HEK293 (cell line): ENCODE results near the gene KLHDC8B.

ENCODE experiments used
- CTCF ChIA-PET: fragments of 350-600 bp; formaldehyde crosslinking; extraction: SDS; loops from one replicate; lab custom pipeline; 2021; ENCODE audit warnings: antibody characterized with exemption; lab: Yijun Ruan, JAX
- POLR2A ChIA-PET: fragments of 300-600 bp; formaldehyde crosslinking; extraction: SDS; loops from one replicate; lab custom pipeline; 2020; ENCODE audit warnings: antibody characterized with exemption, inconsistent platforms; lab: Yijun Ruan, JAX
- H3K27ac ChIP-seq: fragments of 200-500 bp; sonication (Bioruptor generic); 2 replicates; pipeline ENCODE4 v1.5.1; 2014; ENCODE audit warnings: low read depth, low read length, control low read depth, inconsistent platforms; ENCODE audit errors: extremely low read depth
- H3K36me3 ChIP-seq, 2 experiments: fragments of 200-500 bp in 1 of 2; sonication (Bioruptor generic) in 1 of 2; 1 replicate in 1 of 2; 2 replicates in 1 of 2; pipeline ENCODE4 v1.5.1; 2014 to 2017; ENCODE audit warnings: inconsistent platforms in 2 of 2, low read length in 2 of 2; ENCODE audit not compliant: control insufficient read depth in 2 of 2, insufficient read depth in 1 of 2
- H3K4me1 ChIP-seq: fragments of 200-500 bp; sonication (Bioruptor generic); 2 replicates; pipeline ENCODE4 v1.5.1; 2014; ENCODE audit warnings: mild to moderate bottlenecking, low read length, inconsistent platforms; ENCODE audit not compliant: control insufficient read depth, insufficient read depth
- H3K4me3 ChIP-seq: 2 replicates; pipeline ENCODE4 v1.5.1; 2011; ENCODE audit warnings: low read depth, mild to moderate bottlenecking, control low read depth, low read length, moderate library complexity
- H3K9me3 ChIP-seq: fragments of 200-500 bp; sonication (Bioruptor generic); 2 replicates; pipeline ENCODE4 v1.5.1; 2014; ENCODE audit warnings: low read depth, low read length, inconsistent platforms; ENCODE audit not compliant: control insufficient read depth, insufficient read depth
- EGR2 ChIP-seq: fragments of 450-650 bp; formaldehyde crosslinking; IDR thresholded peaks from 2 replicates; pipeline ENCODE4 v1.5.1; 2016; ENCODE audit warnings: low read depth, missing biosample characterization, missing genetic modification characterization
- GFI1B ChIP-seq: fragments of 450-650 bp; formaldehyde crosslinking; IDR thresholded peaks from 2 replicates; pipeline ENCODE4 v1.5.1; 2016; ENCODE audit warnings: missing biosample characterization, missing genetic modification characterization
- GLIS2 ChIP-seq: fragments of 450-650 bp; formaldehyde crosslinking; IDR thresholded peaks from 2 replicates; pipeline ENCODE4 v1.5.1; 2016; ENCODE audit warnings: missing biosample characterization, missing genetic modification characterization
- HIC1 ChIP-seq: fragments of 450-650 bp; formaldehyde crosslinking; IDR thresholded peaks from 2 replicates; pipeline ENCODE4 v1.5.1; 2016; ENCODE audit warnings: missing biosample characterization, missing genetic modification characterization
- IKZF3 ChIP-seq: fragments of 450-650 bp; IDR thresholded peaks from 2 replicates; pipeline ENCODE4 v1.5.0; 2018; ENCODE audit warnings: missing biosample characterization, mild to moderate bottlenecking, missing genetic modification characterization, moderate library complexity
- KLF9 ChIP-seq: fragments of 450-650 bp; formaldehyde crosslinking; IDR thresholded peaks from 2 replicates; pipeline ENCODE4 v1.5.1; 2016; ENCODE audit warnings: missing biosample characterization, missing genetic modification characterization, low read depth
- PATZ1 ChIP-seq: fragments of 450-650 bp; formaldehyde crosslinking; IDR thresholded peaks from 2 replicates; pipeline ENCODE4 v1.5.1; 2016; ENCODE audit warnings: missing biosample characterization, missing genetic modification characterization
- SP7 ChIP-seq: fragments of 450-650 bp; formaldehyde crosslinking; IDR thresholded peaks from 2 replicates; pipeline ENCODE4 v1.5.1; 2016; ENCODE audit warnings: missing biosample characterization, missing genetic modification characterization
- ZFHX2 ChIP-seq: fragments of 450-650 bp; formaldehyde crosslinking; conservative IDR thresholded peaks from 2 replicates; pipeline ENCODE4 v1.5.1; 2016; ENCODE audit warnings: missing biosample characterization, missing genetic modification characterization
- ZIC2 ChIP-seq: fragments of 450-650 bp; formaldehyde crosslinking; IDR thresholded peaks from 2 replicates; pipeline ENCODE4 v1.5.1; 2016; ENCODE audit warnings: missing biosample characterization, missing genetic modification characterization
- ZNF140 ChIP-seq: fragments of 450-650 bp; formaldehyde crosslinking; IDR thresholded peaks from 2 replicates; pipeline ENCODE4 v1.5.1; 2016; ENCODE audit warnings: missing biosample characterization, missing genetic modification characterization
- ZNF157 ChIP-seq: fragments of 450-650 bp; formaldehyde crosslinking; IDR thresholded peaks from 2 replicates; pipeline ENCODE4 v1.5.1; 2016; ENCODE audit warnings: missing biosample characterization, missing genetic modification characterization
- ZNF292 ChIP-seq: fragments of 450-650 bp; formaldehyde crosslinking; IDR thresholded peaks from 2 replicates; pipeline ENCODE4 v1.5.1; 2016; ENCODE audit warnings: low read depth, missing biosample characterization, missing genetic modification characterization, borderline replicate concordance
- ZNF335 ChIP-seq: fragments of 450-650 bp; formaldehyde crosslinking; conservative IDR thresholded peaks from 2 replicates; pipeline ENCODE4 v1.5.1; 2016; ENCODE audit warnings: missing biosample characterization, missing genetic modification characterization
- ZNF341 ChIP-seq: fragments of 450-650 bp; formaldehyde crosslinking; IDR thresholded peaks from 2 replicates; pipeline ENCODE4; 2016; ENCODE audit warnings: low read depth, missing biosample characterization, missing genetic modification characterization
- ZNF366 ChIP-seq: fragments of 450-650 bp; formaldehyde crosslinking; conservative IDR thresholded peaks from 2 replicates; pipeline ENCODE4 v1.5.1; 2016; ENCODE audit warnings: missing biosample characterization, missing genetic modification characterization
- ZNF398 ChIP-seq: fragments of 450-650 bp; formaldehyde crosslinking; IDR thresholded peaks from 2 replicates; pipeline ENCODE4 v1.5.1; 2017; ENCODE audit warnings: missing biosample characterization, missing genetic modification characterization
- ZNF600 ChIP-seq: fragments of 450-650 bp; formaldehyde crosslinking; IDR thresholded peaks from 2 replicates; pipeline ENCODE4 v1.5.1; 2016; ENCODE audit warnings: missing biosample characterization, missing genetic modification characterization
- ZNF660 ChIP-seq: fragments of 450-650 bp; IDR thresholded peaks from 2 replicates; pipeline ENCODE4 v1.5.1; 2018; ENCODE audit warnings: missing biosample characterization, mild to moderate bottlenecking, missing genetic modification characterization

Gene KLHDC8B

GRCh38 chr3:49172551-49173041, 1.2 kb downstream of the KLHDC8B start:
- ChIA-PET CTCF (no interaction called here), POLR2A (interaction anchor here (0.5 to 1.5 kb wide), 2 partner anchors 171 to 239 kb away, joined by 5 to 8 read pairs; partner anchors contain the start of genes RHOA and TCTA)
- Histone ChIP-seq H3K36me3 (peaks cover 0 to 31% of the 10 kb centered on the region in 2 experiments; a peak in 1 of 3 replicates), H3K4me1 (peaks cover 7% of the 10 kb centered on the region), H3K9me3 (no peaks in the 10 kb centered on the region), H3K4me3 (no peak overlapping the region), H3K27ac (peak overlapping the region; percentile 69; the same call in 1 of the 2 replicates)
- TF ChIP-seq HIC1 (tag by site-specific recombination) = peak; percentile 77
- no peak for TF ChIP-seq ZNF292
- no peak for TF ChIP-seq SP7

- H3K9me3 ChIP-seq = no peaks in the 10 kb centered on the region
- peaks cover 7% of the 10 kb centered on the region for H3K4me1 ChIP-seq
- H3K27ac ChIP-seq = peak overlapping the region; percentile 69; the same call in 1 of the 2 replicates
- ChIA-PET CTCF (interaction anchor here (0.7 kb wide), 1 partner anchor 95 kb away, joined by 3 read pairs; no protein-coding TSS in a partner anchor), POLR2A (interaction anchor here (0.5 to 1.5 kb wide), 2 partner anchors 170 to 239 kb away, joined by 5 to 8 read pairs; partner anchors contain the start of genes RHOA and TCTA)
- H3K36me3 ChIP-seq = peaks cover 0 to 31% of the 10 kb centered on the region in 2 experiments; a peak in 1 of 3 replicates
- no peak overlapping the region for H3K4me3 ChIP-seq
- TF ChIP-seq ZNF600 (tag by site-specific recombination) = peak; percentile 79
- peak; percentile 26; the same call in 1 of the 2 replicates for TF ChIP-seq ZNF335 (tag by site-specific recombination)
- 0 out of 2 replicates have a peak, but pooled peaks have one; percentile 8 for TF ChIP-seq EGR2
- peak; percentile 9; the same call in 1 of the 2 replicates for TF ChIP-seq GLIS2
- peak; percentile 48 for TF ChIP-seq PATZ1
- TF ChIP-seq ZNF140 (tag by site-specific recombination) = no peak
- peak; percentile 45; the same call in 1 of the 2 replicates for TF ChIP-seq ZNF341
- TF ChIP-seq ZNF398 = peak; percentile 28; the same call in 1 of the 2 replicates
- TF ChIP-seq ZFHX2 = peak; percentile 59
- TF ChIP-seq KLF9 (tag by site-specific recombination) = peak; percentile 40; the same call in 1 of the 2 replicates
- peak; percentile 55 for TF ChIP-seq ZIC2 (tag by site-specific recombination)
- TF ChIP-seq ZNF660 (tag by site-specific recombination) = 0 out of 2 replicates have a peak, but pooled peaks have one; percentile 39
- peak; percentile 81 for TF ChIP-seq IKZF3
- no peak for TF ChIP-seq ZNF366 (tag by site-specific recombination)
- no peak for TF ChIP-seq GFI1B (tag by site-specific recombination)
- TF ChIP-seq ZNF157 (tag by site-specific recombination) = no peak
Measured at GRCh38 chr3:49173116-49173791, 1.9 kb downstream of the KLHDC8B start.
